Upper lobe of left lung (tissue), 4 donors: ENCODE measurements around the gene ING3.

Experiments
- CTCF ChIP-seq, 6 experiments: fragments of 450-650 bp in 4 of 6; fragments of 200-600 bp in 2 of 6; sonication (generic) in 2 of 6; IDR thresholded peaks; one replicate each; pipeline ENCODE4 v1.5.1; 2016 to 2019; ENCODE audit warnings: antibody characterized with exemption in 6 of 6
- POLR2A ChIP-seq, 4 donors: fragments of 450-650 bp; IDR thresholded peaks; one replicate each; pipeline ENCODE4 v1.5.1; 2016 to 2017; ENCODE audit warnings: antibody characterized with exemption in 4 of 4, mild to moderate bottlenecking in 2 of 4
- POLR2AphosphoS5 ChIP-seq, 2 donors: sonication (generic); formaldehyde crosslinking; IDR thresholded peaks; one replicate each; pipeline ENCODE4 v1.5.1; 2017; ENCODE audit warnings: antibody characterized with exemption in 2 of 2

- TF ChIP-seq POLR2A (IDR thresholded peaks at IDR 0.05) (no peak), CTCF (IDR thresholded peaks at IDR 0.05) (no peak), POLR2AphosphoS5 (IDR thresholded peaks at IDR 0.05) (no peak)
These were observed 75.6 kb downstream of the ING3 start for GRCh38 chr7:121026159-121026558.
